CD4-positive, CD25-positive, alpha-beta regulatory T cell (primary cell): Measurements from ENCODE around the gene RANBP3. TPM values are rescaled to one million over a fixed set of nuclear protein-coding genes. Genes with fewer than 3 reads are reported as not detected.

ENCODE experiments used
- ATAC-seq, 2 donors: fragments of 150-1000 bp; cut with Tn5 transposase; one replicate each; pipeline ENCODE4 v1.10.0; 2021; ENCODE audit warnings: low read depth in 2 of 2, moderate number of reproducible peaks in 2 of 2, moderate library complexity in 1 of 2
- DNase-seq, 3 donors: peaks; one replicate each; pipeline versions ENCODE4 v3.0.0 to v3.0.0-alpha.2; 2012 to 2022; ENCODE audit warnings: mixed read lengths in 1 of 3
- H3K27ac ChIP-seq: one replicate; pipeline ENCODE4 v1.7.0; 2013; ENCODE audit warnings: mild to moderate bottlenecking, low read length; ENCODE audit not compliant: insufficient read depth, poor library complexity, severe bottlenecking
- H3K27me3 ChIP-seq: one replicate; pipeline ENCODE4 v1.7.0; 2013; ENCODE audit warnings: low read length; ENCODE audit not compliant: control insufficient read depth, insufficient read depth
- H3K36me3 ChIP-seq: one replicate; pipeline ENCODE4 v1.7.0; 2013; ENCODE audit warnings: mild to moderate bottlenecking, low read length, moderate library complexity; ENCODE audit not compliant: control insufficient read depth, insufficient read depth
- H3K4me1 ChIP-seq: 2 replicates; pipeline ENCODE4 v1.7.0; 2013; ENCODE audit warnings: mild to moderate bottlenecking, low read length; ENCODE audit not compliant: insufficient read depth, control insufficient read depth, poor library complexity, severe bottlenecking
- H3K4me3 ChIP-seq: one replicate; pipeline ENCODE4 v1.7.0; 2013; ENCODE audit warnings: low read depth, mild to moderate bottlenecking, low read length, moderate library complexity
- H3K9me3 ChIP-seq, 2 experiments: 1 replicate in 1 of 2; 2 replicates in 1 of 2; pipeline ENCODE4 v1.7.0; 2013; ENCODE audit warnings: low read length in 2 of 2, mild to moderate bottlenecking in 1 of 2, moderate library complexity in 1 of 2; ENCODE audit not compliant: control insufficient read depth in 2 of 2
- H3K27ac Mint-ChIP-seq, 3 donors: one replicate each; pipeline ENCODE4 v1.8.0; 2020 to 2022; ENCODE audit warnings: mild to moderate bottlenecking in 3 of 3, mixed read lengths in 3 of 3, moderate library complexity in 2 of 3
- H3K27me3 Mint-ChIP-seq: one replicate; pipeline ENCODE4 v1.8.0; 2022; ENCODE audit warnings: mild to moderate bottlenecking, mixed read lengths
- H3K36me3 Mint-ChIP-seq: one replicate; pipeline ENCODE4 v1.8.0; 2020; ENCODE audit warnings: mixed read lengths
- H3K4me1 Mint-ChIP-seq, 4 donors: one replicate each; pipeline ENCODE4 v1.8.0; 2020 to 2022; ENCODE audit warnings: mixed read lengths in 4 of 4, mild to moderate bottlenecking in 1 of 4
- H3K4me3 Mint-ChIP-seq, 4 donors: one replicate each; pipeline ENCODE4 v1.8.0; 2020 to 2022; ENCODE audit warnings: mild to moderate bottlenecking in 4 of 4, mixed read lengths in 4 of 4, moderate library complexity in 3 of 4
- H3K9me3 Mint-ChIP-seq, 7 donors: one replicate each; pipeline ENCODE4 v1.8.0; 2020 to 2022; ENCODE audit warnings: mixed read lengths in 7 of 7, mild to moderate bottlenecking in 3 of 7, moderate library complexity in 2 of 7
- polyA plus RNA-seq, 4 donors: library from polyadenylated mRNA; unstranded; fragments of 300-500 nt; fragmentation: Illumina TruSeq; gene quantifications; one replicate each; pipeline ENCODE4 v1.2.3, GENCODE V29; 2021
- total RNA-seq: library from RNA; stranded (reverse); gene quantifications from one replicate; pipeline ENCODE4 v1.2.3, GENCODE V29; 2022

RANBP3 gene
- total and polyA plus RNA-seq, 5 donors from 2014 or later, result 8.0 to 106 (median 11.1) TPM

- Histone ChIP-seq H3K36me3 (no peaks in the 10 kb centered on the region), H3K4me1 (no peaks in the 10 kb centered on the region), H3K27ac (no peak overlapping the region), H3K27me3 (no peaks in the 10 kb centered on the region), H3K4me3 (no peak overlapping the region), H3K9me3 (no peaks in the 10 kb centered on the region)
- no peaks in the 10 kb centered on the region for H3K27me3 Mint-ChIP-seq
- H3K4me3 Mint-ChIP-seq, result no peak overlapping the region
- ATAC-seq (peak; percentile 90 to 91), DNase-seq (peak; percentile 65 to 88 (median 78))
- H3K4me1 Mint-ChIP-seq, result peaks cover 0 to 20% (median 9%) of the 10 kb centered on the region in 4 donors
- peaks cover 5% of the 10 kb centered on the region for H3K36me3 Mint-ChIP-seq
- no peak overlapping the region for H3K27ac Mint-ChIP-seq
- no peaks in the 10 kb centered on the region for H3K9me3 Mint-ChIP-seq
Measured at GRCh38 chr19:6021878-6022569, 44.1 kb upstream of the RANBP3 start.

GRCh38 chr19:6020972-6021805 lies 43.2 kb upstream of the RANBP3 start:
- Histone ChIP-seq H3K27ac (no peak overlapping the region), H3K36me3 (no peaks in the 10 kb centered on the region), H3K4me3 (no peak overlapping the region), H3K4me1 (no peaks in the 10 kb centered on the region), H3K9me3 (no peaks in the 10 kb centered on the region), H3K27me3 (no peaks in the 10 kb centered on the region)
- ATAC-seq, result no peak
- Mint-ChIP-seq H3K27ac (peak overlapping the region in 1 of 3 donors; percentile 31), H3K27me3 (no peaks in the 10 kb centered on the region), H3K9me3 (no peaks in the 10 kb centered on the region), H3K4me3 (no peak overlapping the region), H3K36me3 (peaks cover 3% of the 10 kb centered on the region), H3K4me1 (peaks cover 0 to 20% (median 9%) of the 10 kb centered on the region in 4 donors)
- DNase-seq, result no peak

DNA sequence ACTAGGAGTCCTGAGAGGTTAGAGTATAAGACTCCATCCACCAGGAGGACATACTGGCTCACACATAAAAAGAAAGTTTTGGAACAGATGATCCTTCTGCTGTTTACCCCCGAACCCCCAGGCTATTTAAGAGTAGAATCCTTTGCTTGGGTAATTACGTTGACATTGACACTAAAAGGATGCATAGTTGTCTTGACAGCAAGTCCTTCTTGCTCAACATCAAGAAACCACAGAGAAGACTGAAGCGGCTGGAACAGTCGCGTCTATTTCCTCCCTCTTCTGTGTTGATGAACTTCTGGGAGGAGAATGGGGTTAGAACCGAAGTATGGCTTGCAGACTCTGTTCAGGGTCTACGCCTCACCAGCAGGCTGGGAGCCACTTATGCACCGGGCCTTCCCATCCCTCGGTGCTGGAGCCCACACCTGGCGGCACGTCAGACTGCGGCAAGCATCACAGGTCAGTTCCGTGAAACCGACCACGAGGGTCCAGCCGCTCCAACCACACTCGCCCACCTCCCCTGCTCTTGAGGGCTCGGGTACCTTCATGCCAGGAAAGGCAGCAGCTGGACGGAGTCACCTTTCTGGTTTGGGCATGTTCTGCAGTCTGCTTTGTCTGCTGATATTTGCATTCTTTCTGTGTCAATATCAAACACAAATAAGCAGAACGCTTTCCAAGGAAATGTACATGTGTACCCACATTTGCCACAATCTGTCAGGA lies 42.4 kb upstream of the RANBP3 start:
- H3K27me3 Mint-ChIP-seq, result no peaks in the 10 kb centered on the region
- Histone ChIP-seq H3K4me1 (no peaks in the 10 kb centered on the region), H3K27me3 (no peaks in the 10 kb centered on the region), H3K4me3 (no peak overlapping the region), H3K27ac (no peak overlapping the region), H3K36me3 (no peaks in the 10 kb centered on the region), H3K9me3 (no peaks in the 10 kb centered on the region)
- DNase-seq (peak in 1 of 3 donors; percentile 21), ATAC-seq (no peak)
- no peak overlapping the region for H3K4me3 Mint-ChIP-seq
- H3K9me3 Mint-ChIP-seq, result no peaks in the 10 kb centered on the region
- no peak overlapping the region for H3K27ac Mint-ChIP-seq
- peaks cover 0 to 20% (median 9%) of the 10 kb centered on the region in 4 donors for H3K4me1 Mint-ChIP-seq
- H3K36me3 Mint-ChIP-seq, result peaks cover 3% of the 10 kb centered on the region

GRCh38 chr19:6018786-6019185 lies 40.8 kb upstream of the RANBP3 start:
- H3K4me1 ChIP-seq, result no peaks in the 10 kb centered on the region
- Mint-ChIP-seq H3K27ac (no peak overlapping the region), H3K4me1 (peaks cover 0 to 20% (median 9%) of the 10 kb centered on the region in 4 donors), H3K9me3 (no peaks in the 10 kb centered on the region), H3K36me3 (no peaks in the 10 kb centered on the region), H3K27me3 (peaks cover 4% of the 10 kb centered on the region), H3K4me3 (no peak overlapping the region)
- ATAC-seq (no peak), DNase-seq (peak in 1 of 3 donors; percentile 32)
- no peaks in the 10 kb centered on the region for H3K36me3 ChIP-seq
- H3K9me3 ChIP-seq, result no peaks in the 10 kb centered on the region
- H3K27me3 ChIP-seq, result no peaks in the 10 kb centered on the region
- no peak overlapping the region for H3K4me3 ChIP-seq
- H3K27ac ChIP-seq, result no peak overlapping the region

GRCh38 chr19:6017576-6017975 lies 39.6 kb upstream of the RANBP3 start:
- Mint-ChIP-seq H3K4me1 (peaks cover 0 to 15% (median 9%) of the 10 kb centered on the region in 4 donors), H3K27me3 (peaks cover 4% of the 10 kb centered on the region), H3K36me3 (peaks cover 3% of the 10 kb centered on the region), H3K27ac (no peak overlapping the region), H3K4me3 (no peak overlapping the region), H3K9me3 (no peaks in the 10 kb centered on the region)
- DNase-seq (no peak), ATAC-seq (no peak)
- no peaks in the 10 kb centered on the region for H3K27me3 ChIP-seq
- no peaks in the 10 kb centered on the region for H3K9me3 ChIP-seq
- no peak overlapping the region for H3K27ac ChIP-seq
- H3K4me1 ChIP-seq, result no peaks in the 10 kb centered on the region
- no peaks in the 10 kb centered on the region for H3K36me3 ChIP-seq
- no peak overlapping the region for H3K4me3 ChIP-seq

DNA sequence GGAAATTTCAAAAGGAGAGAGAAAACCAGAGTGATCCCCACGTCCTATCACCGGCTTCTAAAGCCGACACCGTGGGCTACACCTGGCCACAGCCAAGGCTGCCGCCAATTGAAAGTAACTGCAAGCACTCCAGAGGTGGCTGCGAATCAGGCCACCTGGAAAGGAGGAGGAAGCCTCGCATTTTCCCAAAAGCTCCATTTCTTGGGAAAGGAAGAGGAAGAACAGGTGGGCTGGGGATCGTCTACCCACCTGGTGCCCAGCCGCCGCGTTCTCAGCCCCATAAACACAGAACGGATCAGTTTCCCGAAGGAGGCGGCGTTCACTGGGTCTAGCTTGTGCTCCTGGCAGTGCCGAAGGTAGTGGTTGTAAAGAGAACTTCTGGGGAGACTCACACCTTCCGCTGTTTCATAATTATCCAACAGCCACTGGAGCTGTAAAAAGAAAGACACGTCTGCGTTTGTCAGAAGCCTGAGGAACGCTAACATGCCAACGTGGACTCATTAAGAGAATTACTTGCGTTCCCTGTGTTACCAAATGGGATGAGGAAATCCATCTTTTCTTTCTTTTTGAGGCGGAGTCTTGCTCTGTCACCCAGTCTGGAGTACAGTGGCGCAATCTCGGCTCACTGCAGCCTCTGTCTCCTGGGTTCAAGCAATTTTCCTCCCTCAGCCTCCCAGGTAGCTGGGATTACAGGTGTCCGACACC lies 38.1 kb upstream of the RANBP3 start:
- Histone ChIP-seq H3K4me1 (no peaks in the 10 kb centered on the region), H3K9me3 (no peaks in the 10 kb centered on the region), H3K27ac (no peak overlapping the region), H3K4me3 (no peak overlapping the region), H3K36me3 (no peaks in the 10 kb centered on the region), H3K27me3 (no peaks in the 10 kb centered on the region)
- no peak for DNase-seq
- H3K36me3 Mint-ChIP-seq, result peaks cover 8% of the 10 kb centered on the region
- H3K27ac Mint-ChIP-seq, result no peak overlapping the region
- no peaks in the 10 kb centered on the region for H3K9me3 Mint-ChIP-seq
- no peak for ATAC-seq
- H3K4me3 Mint-ChIP-seq, result no peak overlapping the region
- peaks cover 4% of the 10 kb centered on the region for H3K27me3 Mint-ChIP-seq
- peaks cover 0 to 3% (median 0%) of the 10 kb centered on the region in 4 donors for H3K4me1 Mint-ChIP-seq

DNA sequence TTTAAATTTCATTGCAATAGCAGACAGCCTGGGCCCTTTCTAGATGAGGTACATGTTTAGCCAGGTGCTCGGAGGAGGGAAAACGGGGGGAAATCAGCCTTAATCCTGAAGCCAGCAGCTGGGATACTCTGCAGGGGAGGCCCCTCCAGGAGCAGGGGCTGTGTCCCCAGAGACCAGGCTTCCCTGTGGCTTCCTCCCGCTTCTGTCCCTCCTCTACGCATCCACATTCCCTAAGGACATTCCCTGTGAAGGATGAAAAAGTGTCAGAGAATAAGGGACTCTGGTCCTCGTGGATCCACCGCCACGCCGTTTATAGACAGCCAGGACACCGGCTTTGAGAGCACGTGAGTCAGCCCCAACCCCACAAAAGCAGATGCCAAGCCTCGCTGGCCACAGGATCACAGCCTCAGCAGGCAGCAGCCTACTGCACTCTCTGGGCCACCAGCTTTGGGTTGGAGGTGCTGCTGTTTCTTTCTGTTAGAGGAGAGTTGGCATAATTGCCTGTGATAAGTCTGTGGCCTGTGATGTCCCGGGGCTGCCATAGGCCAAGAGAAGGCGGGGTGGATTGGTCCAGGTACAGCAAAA lies 36.7 kb upstream of the RANBP3 start:
- no peak overlapping the region for H3K4me3 ChIP-seq
- H3K36me3 ChIP-seq, result no peaks in the 10 kb centered on the region
- H3K9me3 ChIP-seq, result no peaks in the 10 kb centered on the region
- H3K27me3 ChIP-seq, result no peaks in the 10 kb centered on the region
- Mint-ChIP-seq H3K4me1 (no peaks in the 10 kb centered on the region), H3K36me3 (peaks cover 13% of the 10 kb centered on the region), H3K27ac (no peak overlapping the region), H3K9me3 (no peaks in the 10 kb centered on the region), H3K4me3 (no peak overlapping the region), H3K27me3 (peaks cover 4% of the 10 kb centered on the region)
- ATAC-seq, result no peak
- H3K27ac ChIP-seq, result no peak overlapping the region
- DNase-seq, result no peak
- H3K4me1 ChIP-seq, result no peaks in the 10 kb centered on the region
